Measurements from ENCODE around the gene VSTM4.

The VSTM4 gene

DNA sequence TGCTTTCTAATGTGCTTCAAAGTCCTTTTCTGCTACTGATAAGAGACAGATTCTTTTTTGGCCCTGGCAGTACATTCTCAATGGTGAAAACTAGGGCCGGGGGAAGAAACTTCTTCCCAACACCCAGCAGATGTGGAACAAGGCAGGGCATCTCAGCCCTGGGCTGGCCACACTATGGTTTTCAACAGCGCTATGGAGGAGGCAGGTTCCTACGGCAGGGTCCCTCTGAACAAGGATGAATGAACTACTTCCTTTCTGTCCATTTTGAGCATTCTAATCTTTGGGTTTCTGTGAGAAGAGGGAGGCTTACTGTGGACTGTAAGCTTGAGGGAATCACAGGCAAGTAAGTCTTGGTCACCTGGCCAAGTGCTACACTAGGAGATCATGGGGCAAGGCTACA, 78.7 kb downstream of the VSTM4 start:
- no peak overlapping the region for H2BK12ac ChIP-seq (ENCODE audit: low read length in 2 of 2)
- no peak overlapping the region for H2BK120ac ChIP-seq (ENCODE audit: low read depth, low read length)
- no peak overlapping the region for H3K14ac ChIP-seq (ENCODE audit: low read length in 2 of 2)
- H2BK5ac ChIP-seq (ENCODE audit: low read depth, low read length, poor library complexity, severe bottlenecking) = no peak overlapping the region
- no peak overlapping the region for H4K8ac ChIP-seq (ENCODE audit: low read length)
- no peak overlapping the region for H2BK15ac ChIP-seq (ENCODE audit: low read depth, poor library complexity, severe bottlenecking)
- H3K4ac ChIP-seq (ENCODE audit: low read depth in 1 of 2, low read length in 2 of 2) = no peak overlapping the region
- no peak overlapping the region for H4K91ac ChIP-seq (ENCODE audit: low read length)
- no peaks in the 10 kb centered on the region for H3K27me3 ChIP-seq (ENCODE audit: control insufficient read depth in 1 of 2, insufficient read depth in 1 of 2, low read length in 2 of 2)
- peak overlapping the region in 1 of 2 experiments; percentile 25 for H3K4me3 ChIP-seq (ENCODE audit: insufficient read depth in 1 of 2, low read depth in 1 of 2, low read length in 2 of 2)
- H3K4me1 ChIP-seq (ENCODE audit: control insufficient read depth, insufficient read depth, low read depth, low read length) = peaks cover 3% of the 10 kb centered on the region
- no peak overlapping the region for H3K9ac ChIP-seq (ENCODE audit: low read length)
- no peak overlapping the region for H3K18ac ChIP-seq (ENCODE audit: low read depth in 1 of 2, low read length in 2 of 2)
- H2AK5ac ChIP-seq (ENCODE audit: low read length, severe bottlenecking) = no peak overlapping the region
- H3K27ac ChIP-seq (ENCODE audit: low read length, poor library complexity, severe bottlenecking) = no peak overlapping the region
- peaks cover 3 to 24% of the 10 kb centered on the region in 2 experiments for H3K36me3 ChIP-seq (ENCODE audit: control insufficient read depth in 1 of 2, insufficient read depth in 2 of 2, low read depth in 1 of 2, low read length in 2 of 2)
- H3K79me1 ChIP-seq (replicated peaks; ENCODE audit: low read length, poor library complexity, severe bottlenecking) = no peaks in the 10 kb centered on the region
- DNase-seq = no peak
- 85% methylated on average over 3 of the region's 3 CpGs for WGBS
- no peaks in the 10 kb centered on the region for H3K9me3 ChIP-seq (ENCODE audit: control insufficient read depth, low read length)
- no peak overlapping the region for H3K23ac ChIP-seq (ENCODE audit: low read length in 2 of 2)
- H3K4me2 ChIP-seq (ENCODE audit: low read length, poor library complexity, severe bottlenecking) = no peak overlapping the region
- no peak overlapping the region for H2AFZ ChIP-seq (ENCODE audit: low read depth, low read length)

DNA sequence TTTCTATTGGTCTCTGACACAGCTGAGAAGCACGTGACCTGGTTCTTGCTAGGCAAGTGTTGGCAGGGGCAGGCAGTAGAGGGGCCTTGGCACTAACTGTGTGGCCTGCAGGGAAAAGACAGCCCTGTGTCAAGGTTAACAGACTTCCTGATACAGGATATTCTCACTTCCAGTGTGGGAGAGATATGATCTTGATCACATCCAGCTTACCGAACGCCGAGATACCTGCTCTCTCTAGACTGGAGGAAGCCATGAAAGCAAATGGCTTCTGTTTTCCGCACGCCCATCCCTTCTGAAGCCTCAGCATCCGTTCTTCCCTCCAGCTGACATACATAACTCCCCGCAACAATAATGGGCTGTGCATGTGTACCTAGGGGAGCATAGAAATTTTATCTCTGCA, 79.4 kb downstream of the VSTM4 start:
- no peak overlapping the region for H2AK5ac ChIP-seq (ENCODE audit: low read length, severe bottlenecking)
- H4K91ac ChIP-seq (ENCODE audit: low read length) = no peak overlapping the region
- H2AFZ ChIP-seq (ENCODE audit: low read depth, low read length) = no peak overlapping the region
- H3K4ac ChIP-seq (ENCODE audit: low read depth in 1 of 2, low read length in 2 of 2) = no peak overlapping the region
- H3K9me3 ChIP-seq (ENCODE audit: control insufficient read depth, low read length) = no peaks in the 10 kb centered on the region
- peaks cover 3 to 29% of the 10 kb centered on the region in 2 experiments for H3K36me3 ChIP-seq (ENCODE audit: control insufficient read depth in 1 of 2, insufficient read depth in 2 of 2, low read depth in 1 of 2, low read length in 2 of 2)
- H3K4me1 ChIP-seq (ENCODE audit: control insufficient read depth, insufficient read depth, low read depth, low read length) = peaks cover 3% of the 10 kb centered on the region
- WGBS = 85% methylated on average over 8 of the region's 8 CpGs
- H3K4me2 ChIP-seq (ENCODE audit: low read length, poor library complexity, severe bottlenecking) = no peak overlapping the region
- no peak overlapping the region for H3K18ac ChIP-seq (ENCODE audit: low read depth in 1 of 2, low read length in 2 of 2)
- no peaks in the 10 kb centered on the region for H3K79me1 ChIP-seq (replicated peaks; ENCODE audit: low read length, poor library complexity, severe bottlenecking)
- no peak overlapping the region for H4K8ac ChIP-seq (ENCODE audit: low read length)
- H2BK5ac ChIP-seq (ENCODE audit: low read depth, low read length, poor library complexity, severe bottlenecking) = no peak overlapping the region
- H3K4me3 ChIP-seq (ENCODE audit: insufficient read depth in 1 of 2, low read depth in 1 of 2, low read length in 2 of 2) = no peak overlapping the region
- no peak overlapping the region for H3K14ac ChIP-seq (ENCODE audit: low read length in 2 of 2)
- no peak for DNase-seq
- H2BK120ac ChIP-seq (ENCODE audit: low read depth, low read length) = no peak overlapping the region
- H3K9ac ChIP-seq (ENCODE audit: low read length) = no peak overlapping the region
- no peak overlapping the region for H3K27ac ChIP-seq (ENCODE audit: low read length, poor library complexity, severe bottlenecking)
- H3K27me3 ChIP-seq (ENCODE audit: control insufficient read depth in 1 of 2, insufficient read depth in 1 of 2, low read length in 2 of 2) = no peaks in the 10 kb centered on the region
- no peak overlapping the region for H3K23ac ChIP-seq (ENCODE audit: low read length in 2 of 2)
- no peak overlapping the region for H2BK12ac ChIP-seq (ENCODE audit: low read length in 2 of 2)
- no peak overlapping the region for H2BK15ac ChIP-seq (ENCODE audit: low read depth, poor library complexity, severe bottlenecking)

DNA sequence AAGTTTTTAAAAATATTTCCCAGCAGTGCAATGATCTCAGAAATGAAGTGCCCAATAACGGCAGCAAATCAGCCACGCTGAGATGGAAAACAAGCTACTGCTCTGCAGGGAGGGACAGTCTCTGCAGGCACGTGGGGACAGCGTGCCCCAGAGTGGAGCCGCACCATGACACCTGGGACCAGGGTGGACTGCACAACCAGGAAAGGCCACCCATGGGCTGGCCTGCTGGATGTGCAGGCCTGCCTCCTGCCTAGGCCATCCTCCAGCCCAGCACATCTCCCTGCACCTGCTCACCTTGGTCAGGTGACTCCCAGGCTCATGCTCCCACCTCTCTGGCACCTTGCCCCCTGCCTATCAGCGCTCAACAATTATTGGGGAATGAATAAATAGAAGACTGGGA, 80.4 kb downstream of the VSTM4 start:
- H3K27me3 ChIP-seq (ENCODE audit: control insufficient read depth in 1 of 2, insufficient read depth in 1 of 2, low read length in 2 of 2) = no peaks in the 10 kb centered on the region
- H2AFZ ChIP-seq (ENCODE audit: low read depth, low read length) = no peak overlapping the region
- H3K4me1 ChIP-seq (ENCODE audit: control insufficient read depth, insufficient read depth, low read depth, low read length) = peaks cover 3% of the 10 kb centered on the region
- no peak overlapping the region for H3K14ac ChIP-seq (ENCODE audit: low read length in 2 of 2)
- no peak overlapping the region for H2BK15ac ChIP-seq (ENCODE audit: low read depth, poor library complexity, severe bottlenecking)
- no peak for DNase-seq
- no peak overlapping the region for H3K23ac ChIP-seq (ENCODE audit: low read length in 2 of 2)
- no peak overlapping the region for H3K27ac ChIP-seq (ENCODE audit: low read length, poor library complexity, severe bottlenecking)
- H2AK5ac ChIP-seq (ENCODE audit: low read length, severe bottlenecking) = no peak overlapping the region
- no peak overlapping the region for H4K91ac ChIP-seq (ENCODE audit: low read length)
- H3K79me1 ChIP-seq (replicated peaks; ENCODE audit: low read length, poor library complexity, severe bottlenecking) = no peaks in the 10 kb centered on the region
- no peak overlapping the region for H3K9ac ChIP-seq (ENCODE audit: low read length)
- H2BK5ac ChIP-seq (ENCODE audit: low read depth, low read length, poor library complexity, severe bottlenecking) = no peak overlapping the region
- no peak overlapping the region for H4K8ac ChIP-seq (ENCODE audit: low read length)
- H3K4me3 ChIP-seq (ENCODE audit: insufficient read depth in 1 of 2, low read depth in 1 of 2, low read length in 2 of 2) = no peak overlapping the region
- H3K36me3 ChIP-seq (ENCODE audit: control insufficient read depth in 1 of 2, insufficient read depth in 2 of 2, low read depth in 1 of 2, low read length in 2 of 2) = peaks cover 3 to 39% of the 10 kb centered on the region in 2 experiments
- H3K18ac ChIP-seq (ENCODE audit: low read depth in 1 of 2, low read length in 2 of 2) = no peak overlapping the region
- H3K4me2 ChIP-seq (ENCODE audit: low read length, poor library complexity, severe bottlenecking) = no peak overlapping the region
- H2BK12ac ChIP-seq (ENCODE audit: low read length in 2 of 2) = no peak overlapping the region
- no peak overlapping the region for H2BK120ac ChIP-seq (ENCODE audit: low read depth, low read length)
- no peak overlapping the region for H3K4ac ChIP-seq (ENCODE audit: low read depth in 1 of 2, low read length in 2 of 2)
- 77% methylated on average over 6 of the region's 6 CpGs for WGBS
- no peaks in the 10 kb centered on the region for H3K9me3 ChIP-seq (ENCODE audit: control insufficient read depth, low read length)

DNA sequence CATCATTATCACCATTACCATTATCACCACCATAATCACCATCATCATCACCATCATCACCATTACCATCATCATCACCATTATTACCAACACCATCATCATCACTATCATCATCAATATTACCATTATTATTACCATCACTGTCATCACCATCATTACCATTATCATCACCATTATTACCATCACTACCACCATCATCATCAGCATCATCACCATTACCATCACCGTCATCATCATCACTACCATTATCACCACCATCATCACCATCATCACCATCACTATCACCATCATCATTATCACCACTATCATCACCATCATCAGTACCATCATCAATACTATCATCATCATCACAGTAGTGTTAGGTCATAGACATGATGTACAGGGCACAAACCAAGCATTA, 81.4 kb downstream of the VSTM4 start:
- H3K9me3 ChIP-seq (ENCODE audit: control insufficient read depth, low read length) = no peaks in the 10 kb centered on the region
- peaks cover 3% of the 10 kb centered on the region for H3K4me1 ChIP-seq (ENCODE audit: control insufficient read depth, insufficient read depth, low read depth, low read length)
- H3K4me2 ChIP-seq (ENCODE audit: low read length, poor library complexity, severe bottlenecking) = no peak overlapping the region
- H3K14ac ChIP-seq (ENCODE audit: low read length in 2 of 2) = no peak overlapping the region
- no peak overlapping the region for H4K91ac ChIP-seq (ENCODE audit: low read length)
- no peaks in the 10 kb centered on the region for H3K79me1 ChIP-seq (replicated peaks; ENCODE audit: low read length, poor library complexity, severe bottlenecking)
- no peak overlapping the region for H2BK12ac ChIP-seq (ENCODE audit: low read length in 2 of 2)
- no peak for DNase-seq
- H3K36me3 ChIP-seq (ENCODE audit: control insufficient read depth in 1 of 2, insufficient read depth in 2 of 2, low read depth in 1 of 2, low read length in 2 of 2) = peaks cover 0 to 36% of the 10 kb centered on the region in 2 experiments
- H3K9ac ChIP-seq (ENCODE audit: low read length) = no peak overlapping the region
- H3K4me3 ChIP-seq (ENCODE audit: insufficient read depth in 1 of 2, low read depth in 1 of 2, low read length in 2 of 2) = no peak overlapping the region
- no peak overlapping the region for H2BK120ac ChIP-seq (ENCODE audit: low read depth, low read length)
- H2AFZ ChIP-seq (ENCODE audit: low read depth, low read length) = no peak overlapping the region
- 91% methylated on average over 1 of the region's 1 CpG for WGBS
- no peaks in the 10 kb centered on the region for H3K27me3 ChIP-seq (ENCODE audit: control insufficient read depth in 1 of 2, insufficient read depth in 1 of 2, low read length in 2 of 2)
- H2BK15ac ChIP-seq (ENCODE audit: low read depth, poor library complexity, severe bottlenecking) = no peak overlapping the region
- H2BK5ac ChIP-seq (ENCODE audit: low read depth, low read length, poor library complexity, severe bottlenecking) = no peak overlapping the region
- no peak overlapping the region for H3K18ac ChIP-seq (ENCODE audit: low read depth in 1 of 2, low read length in 2 of 2)
- H3K23ac ChIP-seq (ENCODE audit: low read length in 2 of 2) = no peak overlapping the region
- H4K8ac ChIP-seq (ENCODE audit: low read length) = no peak overlapping the region
- H3K27ac ChIP-seq (ENCODE audit: low read length, poor library complexity, severe bottlenecking) = no peak overlapping the region
- H2AK5ac ChIP-seq (ENCODE audit: low read length, severe bottlenecking) = no peak overlapping the region
- no peak overlapping the region for H3K4ac ChIP-seq (ENCODE audit: low read depth in 1 of 2, low read length in 2 of 2)

Data from mesenchymal stem cell (in vitro differentiated cells and primary cell).